ENCODE data around the gene ALKBH4.

DNA sequence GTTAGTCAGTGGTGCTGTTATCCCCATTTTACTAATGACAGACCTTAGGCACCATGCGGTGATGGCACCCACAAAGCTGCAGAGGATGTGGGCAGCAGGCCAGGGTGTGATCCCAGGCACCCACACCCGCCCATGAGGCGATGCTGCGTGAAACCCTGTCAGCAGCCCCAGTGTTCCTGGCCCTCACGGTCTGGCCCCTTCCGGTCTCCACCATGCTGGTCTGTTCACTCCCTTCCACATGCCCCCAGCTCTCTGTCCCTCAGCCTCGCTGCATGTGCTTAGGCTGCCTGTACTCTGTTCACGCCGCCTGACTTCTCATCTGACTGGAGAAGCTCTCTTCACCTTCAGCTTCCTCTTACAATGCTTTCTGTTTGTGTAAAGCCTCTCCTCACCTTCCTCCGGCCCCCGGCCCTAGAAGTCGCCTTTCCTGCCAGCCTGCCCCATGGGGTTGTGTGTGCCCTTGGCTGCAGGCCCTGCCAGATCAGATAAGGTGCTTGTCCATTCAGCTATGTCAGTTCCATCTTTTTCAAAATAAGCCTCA, 48.9 kb downstream of the ALKBH4 start:
- TF ChIP-seq RAD21 (IDR thresholded peaks at IDR 0.05; ENCODE audit: low read depth): no peak
- TF ChIP-seq CREB1 (IDR thresholded peaks at IDR 0.05; ENCODE audit: low read depth): no peak
- TF ChIP-seq TEAD4 (IDR thresholded peaks at IDR 0.05): no peak
- TF ChIP-seq, protein P1, sequence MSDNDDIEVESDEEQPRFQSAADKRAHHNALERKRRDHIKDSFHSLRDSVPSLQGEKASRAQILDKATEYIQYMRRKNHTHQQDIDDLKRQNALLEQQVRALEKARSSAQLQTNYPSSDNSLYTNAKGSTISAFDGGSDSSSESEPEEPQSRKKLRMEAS (IDR thresholded peaks at IDR 0.05): no peak
- no peak for TF ChIP-seq CEBPB (IDR thresholded peaks at IDR 0.05)

All from Ishikawa (cell line).